Hepatocyte (in vitro differentiated cells): ENCODE results near the gene TMEM117. TPM values are rescaled to one million over a fixed set of nuclear protein-coding genes. Genes with fewer than 3 reads are reported as not detected.

Experiments
- DNase-seq: peaks from one replicate; pipeline ENCODE4 v3.0.0-alpha.2; 2016; ENCODE audit warnings: low spot score
- H2AFZ ChIP-seq: fragments of 200-600 bp; sonication (generic); 2 replicates; pipeline ENCODE4 v1.6.0; 2016; ENCODE audit warnings: antibody characterized with exemption, mild to moderate bottlenecking
- H3K27ac ChIP-seq: fragments of 200-600 bp; sonication (generic); 2 replicates; pipeline ENCODE4 v1.5.1; 2016; ENCODE audit warnings: mild to moderate bottlenecking
- H3K27me3 ChIP-seq: fragments of 200-600 bp; sonication (generic); 2 replicates; pipeline ENCODE4 v1.6.1; 2016
- H3K36me3 ChIP-seq: fragments of 200-600 bp; sonication (generic); replicated peaks from 2 replicates; pipeline ENCODE4 v1.5.1; 2016; ENCODE audit warnings: low read depth; ENCODE audit not compliant: insufficient read depth
- H3K4me1 ChIP-seq: fragments of 200-600 bp; sonication (generic); 2 replicates; pipeline ENCODE4 v1.5.1; 2016; ENCODE audit warnings: mild to moderate bottlenecking, moderate library complexity; ENCODE audit not compliant: insufficient read depth
- H3K4me2 ChIP-seq: fragments of 200-600 bp; sonication (generic); 2 replicates; pipeline ENCODE4 v1.6.0; 2016
- H3K4me3 ChIP-seq: fragments of 200-600 bp; sonication (generic); 2 replicates; pipeline ENCODE4 v1.5.1; 2016; ENCODE audit warnings: mild to moderate bottlenecking
- H3K79me2 ChIP-seq: fragments of 200-600 bp; sonication (generic); 2 replicates; pipeline ENCODE4 v1.6.0; 2017; ENCODE audit warnings: mild to moderate bottlenecking
- H3K9me2 ChIP-seq: fragments of 200-600 bp; sonication (generic); replicated peaks from 2 replicates; pipeline ENCODE4 v1.6.0; 2017; ENCODE audit warnings: mild to moderate bottlenecking; ENCODE audit not compliant: insufficient read depth
- H3K9me3 ChIP-seq: fragments of 200-600 bp; sonication (generic); 2 replicates; pipeline ENCODE4 v1.5.1; 2016; ENCODE audit warnings: low read depth, mild to moderate bottlenecking
- H4K20me1 ChIP-seq: fragments of 200-600 bp; sonication (generic); 2 replicates; pipeline ENCODE4 v1.6.0; 2016; ENCODE audit warnings: mild to moderate bottlenecking; ENCODE audit not compliant: insufficient read depth, poor library complexity, severe bottlenecking
- CTCF ChIP-seq: fragments of 200-600 bp; sonication (generic); IDR thresholded peaks from 2 replicates; pipeline ENCODE4 v1.5.1; 2016; ENCODE audit warnings: antibody characterized with exemption, mild to moderate bottlenecking; ENCODE audit not compliant: poor library complexity
- EZH2 ChIP-seq: fragments of 200-600 bp; sonication (generic); IDR thresholded peaks from 2 replicates; pipeline ENCODE4 v1.6.1; 2016; ENCODE audit warnings: antibody characterized with exemption, mild to moderate bottlenecking, borderline replicate concordance
- EZH2phosphoT487 ChIP-seq: fragments of 200-600 bp; sonication (generic); IDR thresholded peaks from one replicate; pipeline ENCODE4 v1.6.1; 2018; ENCODE audit warnings: antibody characterized with exemption, mild to moderate bottlenecking, low read depth, moderate library complexity; ENCODE audit not compliant: unreplicated experiment, severe bottlenecking
- WGBS: methylation state at CpG from one replicate; pipeline ENCODE4 v1.1.6; 2016; ENCODE audit warnings: low lambda C conversion rate; ENCODE audit errors: missing lambda C conversion rate; 5-methylcytosine and 5-hydroxymethylcytosine counted together
- polyA plus RNA-seq: library from polyadenylated mRNA; unstranded; fragments of >200 nt; fragmentation: Nextera tagmentation; extraction: Ambion mirVana; gene quantifications from 2 replicates; pipeline ENCODE4 v1.2.1, GENCODE V29; 2016
- total RNA-seq: library from RNA; depleted of rRNA; stranded (reverse); fragments of >200 nt; gene quantifications from 2 replicates; pipeline ENCODE4 v1.2.3, GENCODE V29; 2014

Gene TMEM117
- total and polyA plus RNA-seq, 2 experiments from 2014 or later: 12.4 to 47.1 TPM

- Histone ChIP-seq H3K27ac (no peak overlapping the region), H3K4me1 (no peaks in the 10 kb centered on the region), H3K36me3 (no peaks in the 10 kb centered on the region), H3K9me2 (no peaks in the 10 kb centered on the region), H2AFZ (no peak overlapping the region), H3K27me3 (no peaks in the 10 kb centered on the region), H3K4me3 (no peak overlapping the region), H3K4me2 (no peak overlapping the region), H4K20me1 (no peaks in the 10 kb centered on the region), H3K79me2 (no peaks in the 10 kb centered on the region), H3K9me3 (no peaks in the 10 kb centered on the region)
- TF ChIP-seq EZH2 (no peak), CTCF (no peak), EZH2phosphoT487 (no peak)
- 75% methylated on average over 5 of the region's 5 CpGs for WGBS
- no peak for DNase-seq
These were observed 153.1 kb downstream of the TMEM117 start for GRCh38 chr12:43988838-43989560.

GRCh38 chr12:43992856-43993255 lies 157.0 kb downstream of the TMEM117 start:
- no peaks in the 10 kb centered on the region for H3K27me3 ChIP-seq
- H3K27ac ChIP-seq: no peak overlapping the region
- H3K79me2 ChIP-seq: no peaks in the 10 kb centered on the region
- no peak overlapping the region for H3K4me3 ChIP-seq
- no peaks in the 10 kb centered on the region for H4K20me1 ChIP-seq
- no peak overlapping the region for H2AFZ ChIP-seq
- DNase-seq: no peak
- TF ChIP-seq EZH2phosphoT487 (no peak), EZH2 (no peak), CTCF (no peak)
- no peaks in the 10 kb centered on the region for H3K9me2 ChIP-seq
- no peak overlapping the region for H3K4me2 ChIP-seq
- H3K36me3 ChIP-seq: no peaks in the 10 kb centered on the region
- H3K9me3 ChIP-seq: no peaks in the 10 kb centered on the region
- H3K4me1 ChIP-seq: no peaks in the 10 kb centered on the region

GRCh38 chr12:44000309-44000952 lies 164.6 kb downstream of the TMEM117 start:
- H3K4me1 ChIP-seq: no peaks in the 10 kb centered on the region
- no peak overlapping the region for H3K4me2 ChIP-seq
- no peaks in the 10 kb centered on the region for H3K27me3 ChIP-seq
- no peaks in the 10 kb centered on the region for H3K9me3 ChIP-seq
- 84% methylated on average over 5 of the region's 5 CpGs for WGBS
- H3K36me3 ChIP-seq: no peaks in the 10 kb centered on the region
- no peak overlapping the region for H2AFZ ChIP-seq
- no peaks in the 10 kb centered on the region for H4K20me1 ChIP-seq
- no peaks in the 10 kb centered on the region for H3K79me2 ChIP-seq
- no peak overlapping the region for H3K27ac ChIP-seq
- no peaks in the 10 kb centered on the region for H3K9me2 ChIP-seq
- TF ChIP-seq EZH2 (no peak), CTCF (peak; percentile 48)
- no peak overlapping the region for H3K4me3 ChIP-seq
- DNase-seq: peak; percentile 66
